HG03097 (cell line): ENCODE results near the gene MEG3.

ENCODE experiments used
- ATAC-seq: cut with Tn5 transposase; IDR thresholded peaks from one replicate; pipeline ENCODE4 v1.9.1; 2021; ENCODE audit not compliant: unreplicated experiment, low FRiP score

MEG3 gene

DNA sequence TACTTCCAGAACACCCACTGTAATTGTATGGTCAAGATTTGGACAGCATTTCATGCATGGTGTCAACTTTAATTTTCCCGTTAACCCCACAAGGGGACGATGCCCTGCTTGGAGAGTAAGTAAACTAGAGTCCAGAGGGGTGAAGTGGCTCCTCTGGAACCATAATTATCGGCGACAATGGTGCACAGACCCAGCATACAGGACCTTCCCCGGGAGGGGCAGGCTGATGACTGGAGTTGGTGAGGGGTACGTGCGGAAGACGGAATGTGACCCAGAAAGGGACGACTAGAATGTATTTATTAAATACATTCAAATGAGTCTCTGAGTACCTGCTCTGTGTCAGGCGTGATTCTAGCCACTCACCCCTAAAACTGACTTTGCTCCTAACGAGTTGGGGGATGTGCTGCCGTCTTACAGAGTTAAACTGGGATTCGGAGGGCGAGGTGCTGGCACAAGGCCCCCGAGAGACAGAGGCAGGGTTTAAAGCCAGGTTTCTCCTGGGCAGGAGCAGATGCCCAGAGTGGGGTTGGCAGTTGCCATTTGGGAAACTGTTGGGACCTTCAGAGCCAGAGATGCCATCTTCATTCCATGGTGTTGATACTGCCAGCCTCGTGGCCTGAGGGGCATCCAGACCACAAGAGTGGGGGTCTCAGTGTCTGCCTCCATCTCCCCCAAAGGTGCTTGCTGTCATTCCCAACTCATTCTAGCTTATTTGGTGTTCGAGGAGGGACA, 66.7 kb downstream of the MEG3 start:
- ATAC-seq: no peak

DNA sequence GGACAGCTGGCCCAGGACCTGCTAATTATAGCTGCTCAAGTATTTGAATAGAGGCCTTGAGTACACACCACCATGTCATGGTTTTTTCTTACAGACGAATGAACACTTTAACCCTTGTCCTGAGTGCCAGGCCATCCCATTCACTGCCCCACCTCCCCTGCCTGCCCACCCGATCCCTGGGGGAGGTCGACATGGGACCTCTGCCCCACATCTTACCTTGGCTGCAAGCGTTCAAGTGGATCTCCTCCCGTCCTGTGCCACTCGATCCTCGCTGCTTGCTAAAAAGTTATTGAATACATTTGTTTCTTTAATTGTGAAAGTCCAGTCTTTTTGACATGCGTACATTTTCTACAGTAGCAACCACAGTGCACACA, 67.3 kb downstream of the MEG3 start:
- ATAC-seq: no peak

DNA sequence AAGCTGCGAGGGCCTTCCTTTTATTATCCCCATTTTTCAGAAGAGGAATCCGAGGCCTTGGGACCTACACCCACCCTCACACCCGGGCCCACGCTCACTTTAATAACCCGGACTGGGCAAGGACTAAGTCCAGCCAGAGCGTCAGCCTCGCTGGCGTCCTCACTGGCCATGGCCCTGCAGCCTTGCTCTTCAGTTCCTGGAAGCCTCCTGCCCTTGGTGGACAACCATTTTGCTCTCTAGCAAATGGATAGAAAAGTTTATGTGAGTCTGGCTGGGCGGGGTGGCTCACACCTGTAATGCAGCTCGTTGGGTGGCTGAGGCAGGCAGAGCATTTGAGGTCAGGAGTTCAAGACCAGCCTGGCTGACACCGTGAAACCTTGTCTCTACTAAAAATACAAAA, 67.8 kb downstream of the MEG3 start:
- ATAC-seq: no peak

DNA sequence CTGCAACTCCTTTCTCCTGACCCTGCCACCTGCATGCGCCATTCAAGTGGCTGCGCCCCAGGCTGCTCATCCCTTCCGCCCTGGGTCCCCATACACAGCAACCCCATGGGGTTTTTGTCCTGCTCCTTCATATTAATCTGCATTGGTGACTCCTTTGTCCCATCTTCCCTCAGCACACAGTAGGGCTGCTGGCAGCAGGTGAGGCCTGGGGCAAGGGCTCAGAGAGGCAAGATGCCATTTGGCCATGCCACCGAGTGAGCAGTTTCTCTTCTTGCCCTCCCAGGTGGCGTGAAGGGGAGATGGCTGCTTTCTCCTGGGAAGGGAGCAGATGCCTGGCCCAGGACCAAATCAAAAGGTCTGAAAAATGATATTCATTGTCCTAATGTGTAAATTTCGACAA, 68.5 kb downstream of the MEG3 start:
- no peak for ATAC-seq

DNA sequence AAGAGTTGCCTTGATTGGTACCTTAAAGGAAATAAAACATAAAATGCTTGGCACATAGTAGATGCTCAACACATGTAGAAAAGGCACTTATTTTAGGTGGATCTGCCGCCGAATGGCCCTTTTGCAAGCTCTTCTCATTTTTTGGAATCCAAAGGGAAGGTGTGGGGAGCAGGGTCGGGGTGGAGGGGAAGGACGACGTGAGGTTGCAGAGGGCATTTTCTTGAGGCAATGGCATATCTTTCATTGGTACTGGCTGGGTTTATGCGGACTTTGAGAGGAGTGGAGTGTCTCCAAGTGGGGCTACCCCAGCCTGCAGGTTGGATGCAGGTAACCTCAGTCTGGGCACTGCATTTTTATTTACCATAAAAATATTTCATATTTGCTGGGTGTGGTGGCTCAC, 69.5 kb downstream of the MEG3 start:
- no peak for ATAC-seq

DNA sequence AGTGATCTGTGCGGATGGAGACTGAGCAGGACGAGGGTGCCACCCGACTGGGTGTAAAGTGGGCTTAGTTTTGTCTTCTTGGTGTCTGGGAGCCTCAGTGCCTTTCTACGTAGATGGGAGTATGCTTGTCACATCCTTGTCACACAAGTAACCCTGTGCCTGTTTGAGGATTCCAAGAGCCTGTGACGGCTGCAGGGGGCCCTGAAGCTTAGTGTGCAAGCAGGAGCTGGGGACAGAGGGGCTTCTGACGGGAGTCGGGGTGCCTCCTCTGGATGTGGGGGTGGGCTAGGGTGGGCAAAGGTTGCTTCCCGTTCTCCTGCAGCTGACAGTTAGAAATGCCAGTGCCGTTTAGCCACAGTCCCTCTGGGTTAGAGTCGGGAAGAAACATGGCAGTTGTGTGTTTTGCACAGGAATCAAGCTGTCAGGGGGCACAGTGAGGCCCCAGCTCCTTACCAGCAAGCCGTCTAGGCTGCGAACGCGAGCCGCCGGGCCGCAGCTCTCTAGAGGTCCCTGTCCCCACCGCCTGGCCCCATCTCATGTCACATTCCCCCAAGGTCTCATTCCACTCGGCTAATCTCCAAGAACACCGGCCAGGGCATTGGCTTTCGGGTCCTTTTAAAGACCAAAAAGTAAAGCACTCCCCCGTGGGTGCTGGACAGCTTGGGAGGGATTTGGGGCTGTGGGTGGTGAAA, 70.6 kb downstream of the MEG3 start:
- no peak for ATAC-seq

DNA sequence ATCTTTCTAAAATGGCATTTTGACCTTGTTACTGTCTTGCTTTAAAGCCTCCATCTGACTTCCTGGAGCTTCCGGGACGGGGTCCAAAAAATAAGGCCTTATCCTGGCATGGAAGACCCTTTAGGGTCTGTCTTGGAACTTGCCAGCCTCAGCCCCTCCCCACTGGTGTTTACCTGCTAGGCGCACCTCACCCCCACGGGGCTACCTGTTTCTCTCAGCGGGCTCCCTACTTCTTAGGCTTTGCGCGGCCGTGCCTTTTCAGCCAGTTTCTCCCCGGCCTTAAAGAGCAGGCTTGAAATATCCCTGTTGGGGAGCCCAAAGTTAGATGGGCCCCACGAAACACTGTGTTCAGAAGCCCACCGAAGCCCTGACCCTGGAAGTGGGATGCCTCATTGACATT, 72.5 kb downstream of the MEG3 start:
- no peak for ATAC-seq

DNA sequence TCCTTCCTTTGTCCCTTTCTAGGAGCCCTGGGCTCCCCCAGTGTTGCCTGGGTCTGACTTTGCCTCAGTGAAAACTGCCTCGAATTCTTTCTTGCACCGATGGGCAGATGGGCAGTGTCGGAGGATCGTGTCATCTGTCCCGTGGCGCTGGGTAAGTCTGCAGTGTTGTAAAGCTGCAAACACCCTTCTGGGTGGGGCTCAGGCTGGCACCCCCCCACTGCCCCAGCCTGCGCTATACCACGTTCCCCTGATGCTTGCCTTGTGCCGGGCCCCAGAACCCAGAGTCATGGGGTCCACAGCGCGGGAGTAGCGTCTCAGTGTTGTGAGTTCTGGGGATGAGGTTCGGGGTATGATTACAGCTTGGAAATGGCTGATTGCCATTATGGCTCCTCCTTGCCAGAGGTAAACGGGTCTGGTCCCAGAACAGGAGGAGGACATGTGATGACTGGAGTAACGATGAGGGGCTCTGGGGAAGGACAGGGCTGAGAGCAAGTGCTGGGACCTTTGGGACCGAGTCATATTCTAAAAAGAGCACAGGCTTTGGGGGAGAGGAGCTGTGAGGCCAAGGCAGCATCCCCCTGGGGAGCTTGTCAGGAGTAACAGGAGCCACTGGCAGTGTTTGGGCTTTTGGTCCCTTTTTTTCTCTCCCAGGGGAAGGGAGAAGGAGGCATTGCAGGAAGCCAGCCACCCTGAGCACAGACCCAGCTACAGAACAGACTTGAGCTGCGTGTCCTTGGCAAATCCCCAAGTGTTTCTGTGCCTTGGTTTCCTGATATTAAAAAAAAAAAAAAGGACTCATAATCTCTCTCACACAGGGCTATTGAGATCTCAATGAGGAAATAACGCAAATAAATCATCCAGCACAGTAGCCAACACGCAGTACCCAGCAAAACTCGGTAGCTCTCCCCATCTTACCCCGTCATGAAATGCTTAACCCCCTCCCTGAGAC, 73.3 kb downstream of the MEG3 start:
- ATAC-seq: no peak

DNA sequence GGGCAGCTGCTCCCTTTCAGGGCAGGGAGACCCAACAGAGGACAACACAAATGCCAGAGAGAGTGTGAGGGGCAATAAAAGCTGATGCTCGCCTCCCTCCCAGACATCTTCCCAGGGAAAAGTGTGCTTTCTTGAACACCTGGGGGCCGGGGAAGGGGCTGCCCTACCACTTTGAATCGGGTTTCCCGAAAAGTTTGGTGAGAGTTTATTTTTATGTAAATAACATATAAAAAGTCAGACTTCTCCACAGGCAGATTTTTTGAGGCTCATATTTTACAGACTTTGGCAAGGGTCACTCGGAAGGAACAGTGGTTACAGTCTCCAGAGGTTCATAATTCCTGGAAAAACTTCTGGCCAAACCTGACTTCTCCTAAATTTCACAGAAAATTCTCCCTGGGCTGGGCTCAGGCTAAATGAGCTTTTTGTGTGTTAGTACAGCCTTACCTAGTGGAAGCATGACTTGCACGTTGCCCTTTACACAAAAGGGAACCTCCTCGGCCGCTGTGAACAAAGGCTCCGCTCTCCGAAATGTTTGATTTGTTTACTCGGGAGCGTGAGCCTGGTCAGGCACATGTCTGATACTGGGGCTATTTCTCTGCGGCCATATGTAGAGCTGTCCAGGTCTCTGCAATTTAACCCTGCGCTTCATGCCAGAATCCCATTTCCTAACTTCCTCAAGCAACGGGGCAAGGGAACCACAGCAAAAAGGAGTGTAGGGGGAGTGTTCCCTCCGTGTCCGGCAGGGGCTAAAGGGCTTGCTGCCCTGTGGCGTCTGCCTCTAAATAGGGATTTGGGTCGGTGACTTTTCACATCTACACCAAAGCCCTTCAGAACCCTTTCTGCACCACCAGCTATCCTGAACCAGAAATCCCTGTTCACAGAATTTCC, 74.2 kb downstream of the MEG3 start:
- no peak for ATAC-seq

DNA sequence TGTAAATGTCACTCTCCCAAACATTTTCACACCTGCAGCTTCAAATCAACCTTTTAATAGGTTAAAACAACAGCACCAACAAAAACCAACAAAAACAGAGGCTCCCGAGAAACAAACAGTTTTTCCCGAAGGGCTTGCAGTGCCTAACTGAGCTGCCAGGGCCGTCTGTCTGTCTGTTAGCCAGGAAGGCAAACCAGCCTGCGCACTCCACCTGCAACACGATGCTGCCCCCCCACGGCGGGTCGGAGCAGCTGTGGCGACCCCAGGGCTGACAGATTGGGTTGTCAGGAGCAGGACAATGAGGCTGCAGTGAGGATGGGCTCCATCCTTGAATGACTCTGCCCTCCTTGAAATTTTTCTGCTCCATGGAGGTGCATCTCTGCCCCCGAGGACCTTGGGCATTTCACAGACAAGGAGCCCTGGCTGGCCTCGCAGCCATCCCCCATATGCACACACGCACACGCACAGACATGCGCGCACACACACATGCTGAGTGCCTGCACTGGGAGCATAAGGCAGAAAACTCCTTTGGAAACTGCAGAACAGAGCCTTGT, 75.0 kb downstream of the MEG3 start:
- no peak for ATAC-seq

DNA sequence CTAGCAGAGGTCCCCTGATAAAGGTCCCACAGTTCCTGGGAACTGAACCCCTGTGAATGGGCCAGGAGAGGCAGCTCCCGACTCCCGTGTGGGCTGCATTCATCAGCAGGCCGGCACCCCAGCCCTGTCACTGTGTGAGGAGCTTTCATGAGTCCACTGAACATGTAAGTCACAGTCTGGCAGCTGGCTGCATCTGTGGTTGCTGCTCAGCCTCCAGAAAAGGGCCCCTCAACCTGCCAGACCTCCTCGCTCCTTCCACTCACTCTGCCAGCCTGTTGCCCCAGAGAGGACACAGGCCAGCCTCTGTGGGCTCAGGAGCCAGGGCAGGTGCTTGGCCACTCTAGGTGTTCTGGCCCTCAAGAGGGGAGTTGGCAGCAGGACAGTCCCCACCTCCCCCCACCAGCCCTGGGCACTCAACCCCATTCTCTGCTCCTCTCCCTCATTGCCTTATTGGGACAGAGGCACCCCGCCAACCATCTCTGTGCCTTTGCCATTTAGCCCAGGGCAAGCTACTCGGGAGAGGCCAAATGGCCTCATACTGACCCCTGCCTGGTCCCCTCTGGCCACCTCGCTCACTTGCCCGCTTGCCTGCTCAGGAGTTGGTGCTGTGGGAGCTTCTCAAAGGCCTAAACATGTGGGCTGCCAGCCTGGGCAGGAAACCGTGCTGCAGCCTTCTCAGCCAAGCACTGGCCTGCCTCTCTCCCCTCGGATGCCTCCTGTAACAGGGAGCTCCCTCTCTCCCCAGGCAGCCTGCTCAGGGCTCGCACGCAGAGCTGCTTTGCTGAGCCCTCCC, 75.7 kb downstream of the MEG3 start:
- no peak for ATAC-seq

DNA sequence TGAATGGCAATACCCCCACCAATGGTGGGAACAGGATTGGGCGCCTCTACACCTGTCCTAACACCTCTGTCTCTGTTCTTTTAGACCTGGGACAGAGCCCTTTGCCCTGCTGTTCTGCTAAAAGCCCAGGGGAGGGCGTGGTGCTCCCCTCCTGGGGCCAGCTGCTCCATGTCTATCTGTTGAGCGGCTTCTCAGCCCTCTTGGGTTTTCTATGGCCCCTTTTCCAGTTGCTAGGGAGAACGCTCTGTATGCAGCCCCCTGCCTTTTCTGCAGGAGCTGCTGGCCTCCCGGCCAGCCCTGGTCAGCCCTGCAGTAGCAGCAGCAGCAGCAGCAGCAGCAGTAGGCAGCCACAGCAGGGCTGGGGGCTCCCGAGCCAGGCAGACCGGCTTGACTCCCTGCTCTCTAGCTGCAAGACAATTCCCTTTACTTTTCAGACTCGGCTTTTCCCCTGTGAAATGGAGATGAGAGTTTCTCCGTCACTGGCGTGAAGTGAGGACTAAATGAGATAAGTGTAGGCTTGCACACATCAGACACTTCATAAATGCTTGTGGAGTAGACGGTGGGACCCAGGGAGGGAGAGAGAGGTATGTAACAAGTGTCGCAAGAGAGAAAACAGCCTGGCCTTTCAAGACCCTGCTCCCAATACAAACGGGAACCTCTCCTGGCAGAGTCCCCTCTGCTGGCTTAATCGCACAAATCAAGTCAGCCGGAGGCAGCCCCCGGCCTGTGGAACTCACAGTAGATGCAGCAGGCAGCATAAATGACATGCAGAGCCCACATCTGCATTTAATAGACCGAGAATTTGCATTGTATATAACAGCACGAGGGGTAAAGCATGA, 76.6 kb downstream of the MEG3 start:
- ATAC-seq: no peak

DNA sequence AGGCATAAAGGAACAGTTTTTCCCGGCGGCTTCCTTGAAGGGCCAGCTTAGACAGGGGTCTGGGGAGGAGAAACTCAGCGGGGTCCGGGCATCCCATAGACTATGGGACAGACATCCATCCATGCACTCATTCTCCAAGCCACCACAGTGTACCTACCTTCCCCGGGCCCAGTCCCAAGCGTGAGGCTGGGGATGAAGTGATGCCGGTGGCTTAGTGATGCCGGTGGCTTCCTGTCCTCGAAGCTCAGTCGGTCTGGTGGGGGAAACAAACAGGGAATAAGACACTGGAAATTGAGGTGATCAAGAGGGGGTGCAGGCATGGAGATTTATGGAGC, 77.2 kb downstream of the MEG3 start:
- no peak for ATAC-seq

DNA sequence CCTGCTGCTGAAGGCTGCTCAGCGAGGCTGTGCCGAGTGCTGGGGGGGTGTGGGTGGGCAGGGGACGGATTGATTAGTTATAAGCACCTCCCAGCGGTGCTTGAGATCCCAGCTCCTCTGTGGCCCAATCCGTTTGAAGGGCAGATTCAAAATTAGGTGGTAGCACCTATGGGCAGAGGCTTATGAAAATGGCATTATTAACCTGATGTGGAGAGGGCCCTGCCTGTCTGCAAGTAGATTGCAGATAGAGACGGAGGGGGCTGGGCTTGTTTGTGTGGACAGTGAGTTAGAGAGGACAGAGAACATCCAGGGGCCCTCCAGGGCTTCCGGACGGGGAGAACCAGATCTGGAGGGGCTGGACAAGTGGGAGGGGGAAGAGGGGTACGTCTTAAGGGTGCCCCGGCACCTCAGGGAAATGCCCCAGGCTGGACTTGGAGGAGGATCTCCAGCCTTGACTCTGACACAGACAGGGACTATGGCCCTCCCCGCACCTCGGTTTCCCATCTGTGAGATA, 77.8 kb downstream of the MEG3 start, which contains the start of gene RTL1:
RTL1 (minus strand) TSS at position 51 of the 514 bp plus-strand sequence. CDS start 18,934 bp downstream, outside the sequence.
- ATAC-seq: no peak

DNA sequence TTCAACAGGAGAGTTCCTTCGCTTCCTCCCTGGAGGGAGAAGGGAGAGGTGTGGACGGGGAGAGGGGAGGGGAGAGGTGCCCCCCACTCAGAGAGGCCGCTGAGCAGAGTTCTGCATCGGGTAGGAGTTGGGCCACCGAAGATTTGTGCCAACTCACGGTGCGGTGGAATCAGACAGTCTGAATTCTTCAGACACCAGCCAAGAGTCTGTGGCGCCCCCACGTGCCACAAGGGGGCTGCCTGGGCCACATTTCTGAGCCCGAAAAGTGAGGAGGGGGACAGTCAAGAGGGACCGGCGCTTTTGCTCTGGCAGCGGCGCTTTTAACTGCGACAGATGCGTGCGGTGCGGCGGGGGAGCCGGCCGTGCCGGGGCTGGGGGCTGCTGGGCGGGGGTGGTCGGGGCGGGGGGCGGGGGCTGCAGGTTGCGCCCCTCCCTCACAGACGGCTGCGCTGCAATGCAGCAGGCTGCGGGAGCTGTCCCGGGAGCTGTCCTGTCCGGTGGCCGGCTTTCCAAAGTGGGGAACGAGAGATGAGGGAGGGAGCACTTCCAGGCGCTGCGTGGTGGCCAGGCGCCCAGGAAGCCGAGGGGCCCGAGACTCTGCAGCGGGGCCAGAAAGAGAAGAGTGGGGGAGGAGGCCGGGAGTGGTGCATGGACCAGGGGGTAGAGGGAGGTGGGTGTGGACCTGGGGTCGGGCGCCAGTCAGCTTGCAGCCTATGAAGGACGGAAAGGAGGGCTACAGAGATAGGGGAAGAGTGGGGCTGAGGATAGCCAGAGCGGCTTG, 78.6 kb downstream of the MEG3 start:
- no peak for ATAC-seq

DNA sequence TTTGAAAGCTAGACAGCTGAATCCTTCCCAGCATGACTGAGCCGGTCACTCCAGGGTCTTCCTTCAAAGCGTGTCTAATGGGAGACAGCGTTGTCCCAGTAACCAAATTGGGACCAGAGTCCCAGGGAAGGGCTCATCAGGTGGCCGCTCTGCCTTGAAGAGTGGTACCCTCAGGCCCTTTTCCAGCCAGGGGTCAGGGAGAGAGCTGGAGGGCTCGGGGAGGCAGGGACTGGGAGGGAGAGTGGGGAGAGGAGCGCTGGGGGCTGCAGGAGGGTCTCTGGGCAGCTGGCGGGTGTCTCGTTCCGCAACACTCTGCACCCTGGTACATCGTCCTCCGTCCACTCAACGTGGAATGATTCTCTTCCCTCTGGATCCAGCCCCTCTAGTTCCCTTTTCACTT, 79.2 kb downstream of the MEG3 start:
- no peak for ATAC-seq

DNA sequence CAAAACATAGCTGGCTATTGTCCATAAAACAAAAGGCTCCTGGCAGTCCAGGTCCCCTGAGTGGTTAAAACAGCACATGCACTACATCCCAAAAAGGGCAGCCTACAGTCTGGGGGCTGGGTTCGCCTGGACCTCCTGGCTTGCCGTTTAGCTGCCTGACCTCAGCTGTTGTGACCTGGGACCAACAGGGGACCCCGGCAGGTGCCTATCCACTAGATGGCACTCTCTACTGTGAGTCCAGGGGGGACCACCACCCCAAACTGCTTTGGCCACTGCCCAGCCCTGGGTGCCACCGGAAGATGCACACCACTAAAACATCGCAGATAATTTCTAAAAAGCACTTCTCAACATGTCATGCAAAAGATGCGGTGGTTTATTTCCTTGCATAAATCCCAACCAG, 80.5 kb downstream of the MEG3 start:
- no peak for ATAC-seq
